ENCODE results near the gene NDUFS2.

Gene NDUFS2

DNA sequence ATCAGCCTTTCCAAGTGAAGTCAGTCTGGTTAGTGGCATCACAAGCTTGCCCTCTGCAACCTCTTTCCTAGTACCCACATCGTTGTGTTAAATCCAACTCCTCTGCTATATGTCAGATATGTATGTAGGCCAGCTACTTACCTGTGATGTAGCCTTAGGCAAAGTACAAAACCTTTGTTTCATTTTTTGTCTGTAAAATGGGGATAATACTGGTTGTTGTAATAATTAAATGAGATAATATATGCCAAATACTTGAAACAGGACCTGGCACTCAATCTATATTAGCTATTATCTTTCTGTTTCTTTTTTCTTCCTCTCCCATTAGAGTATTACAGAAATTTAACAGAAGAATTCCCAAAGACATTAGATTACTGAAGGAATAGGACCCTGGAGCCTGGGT is 57.6 kb downstream of the NDUFS2 start:
- no peaks in the 10 kb centered on the region for H3K36me3 ChIP-seq (ENCODE audit: insufficient read depth, low read length)
- no peak overlapping the region for H3K9ac ChIP-seq (ENCODE audit: insufficient read length)
- no peak for DNase-seq (ENCODE audit: low read depth, low spot score)
- no peaks in the 10 kb centered on the region for H3K9me3 ChIP-seq (ENCODE audit: low read depth, low read length)
- H3K27ac ChIP-seq, result no peak overlapping the region
- no peak for TF ChIP-seq FOXP2 (optimal IDR thresholded peaks at IDR 0.05; ENCODE audit: control extremely low read depth, extremely low read length, insufficient read depth)
- no peak overlapping the region for H3K4me3 ChIP-seq

- Histone ChIP-seq H3K27ac (no peak overlapping the region), H3K4me3 (no peak overlapping the region)
These were observed 58.5 kb downstream of the NDUFS2 start for GRCh38 chr1:161260376-161261260.

DNA sequence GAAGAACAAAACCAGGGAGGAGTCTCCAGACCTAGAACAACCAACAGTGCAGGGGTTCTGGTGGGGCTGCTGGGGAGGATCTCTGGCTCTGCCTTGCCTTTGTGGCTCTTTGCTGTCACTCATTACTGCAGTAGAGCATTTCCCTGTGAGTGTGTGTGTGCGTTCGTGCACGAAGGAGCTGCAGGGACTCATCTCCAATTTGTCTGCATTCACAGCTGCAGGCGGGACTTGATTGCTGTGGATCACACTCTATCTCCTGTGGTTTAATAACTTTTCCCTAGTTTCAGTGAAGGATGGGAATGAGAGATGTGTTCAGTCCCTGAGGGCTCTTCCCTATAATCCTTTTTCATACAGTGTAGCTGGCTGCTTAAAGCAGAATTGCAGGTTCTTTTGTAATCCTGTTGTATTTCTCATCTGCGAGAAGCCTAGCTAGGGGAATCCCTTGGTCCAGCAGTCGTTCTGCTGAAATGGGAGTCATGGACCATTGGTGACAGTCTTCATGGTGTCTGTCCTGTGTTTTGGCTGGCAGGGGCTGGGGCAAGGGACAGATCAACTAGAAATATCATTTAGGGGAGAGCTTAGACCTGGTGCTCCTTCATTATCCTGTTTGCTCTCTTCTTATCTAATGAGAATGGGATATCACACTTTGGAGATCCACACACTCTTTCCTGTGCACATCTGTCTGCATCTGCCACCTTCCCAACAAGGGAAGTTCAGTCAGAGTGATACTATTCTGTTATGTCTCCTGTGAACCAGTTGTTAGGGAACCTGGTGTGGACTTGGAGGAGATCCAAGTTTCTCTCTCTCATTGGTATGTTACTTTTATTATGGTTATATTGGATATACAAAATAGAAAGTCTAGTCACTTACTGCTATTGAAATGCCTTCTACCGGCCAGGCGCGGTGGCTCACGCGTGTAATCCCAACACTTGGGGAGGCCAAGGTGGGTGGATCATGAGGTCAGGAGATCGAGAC is 59.4 kb downstream of the NDUFS2 start:
- no peak for DNase-seq (ENCODE audit: low read depth, low spot score)
- no peak overlapping the region for H3K9ac ChIP-seq (ENCODE audit: insufficient read length)
- H3K36me3 ChIP-seq (ENCODE audit: insufficient read depth, low read length), result no peaks in the 10 kb centered on the region
- no peak overlapping the region for H3K4me3 ChIP-seq
- no peak for TF ChIP-seq EZH2 (IDR thresholded peaks at IDR 0.05)
- no peak for TF ChIP-seq POLR2AphosphoS5 (IDR thresholded peaks at IDR 0.05; ENCODE audit: borderline replicate concordance, low read depth, low read length)
- TF ChIP-seq FOXP2 (optimal IDR thresholded peaks at IDR 0.05; ENCODE audit: control extremely low read depth, extremely low read length, insufficient read depth), result no peak
- no peak overlapping the region for H3K27ac ChIP-seq
- H3K9me3 ChIP-seq (ENCODE audit: low read depth, low read length), result no peaks in the 10 kb centered on the region

More at GRCh38 chr1:161260376-161261260, 58.5 kb downstream of the NDUFS2 start:
- no peaks in the 10 kb centered on the region for H3K9me3 ChIP-seq (ENCODE audit: low read depth, low read length)
- TF ChIP-seq EZH2 (IDR thresholded peaks at IDR 0.05), result no peak
- TF ChIP-seq POLR2AphosphoS5 (IDR thresholded peaks at IDR 0.05; ENCODE audit: borderline replicate concordance, low read depth, low read length), result no peak
- no peak for TF ChIP-seq FOXP2 (optimal IDR thresholded peaks at IDR 0.05; ENCODE audit: control extremely low read depth, extremely low read length, insufficient read depth)
- no peak for DNase-seq (ENCODE audit: low read depth, low spot score)
- no peak overlapping the region for H3K9ac ChIP-seq (ENCODE audit: insufficient read length)
- H3K36me3 ChIP-seq (ENCODE audit: insufficient read depth, low read length), result no peaks in the 10 kb centered on the region

Measured in SK-N-MC (cell line).